OCI-LY1 (cell line): ENCODE results near the gene FOXN3.

Experiments
- CTCF ChIP-seq: fragments of 200-600 bp; sonication (generic), shearing (Covaris generic); IDR thresholded peaks from 2 replicates; pipeline ENCODE4 v1.5.1; 2017; ENCODE audit warnings: mild to moderate bottlenecking, antibody characterized with exemption, low read length, moderate library complexity, mixed read lengths
- EZH2 ChIP-seq: fragments of 200-600 bp; sonication (generic), shearing (Covaris generic); IDR thresholded peaks from 2 replicates; pipeline ENCODE4 v1.8.0; 2017; ENCODE audit warnings: borderline replicate concordance, mixed run types, mild to moderate bottlenecking, antibody characterized with exemption, low read length, moderate library complexity, mixed read lengths

GRCh38 chr14:89310211-89310610 is 106.8 kb downstream of the FOXN3 start:
- TF ChIP-seq CTCF: no peak
- TF ChIP-seq EZH2: no peak
